Hepatocyte (in vitro differentiated cells): Measurements from ENCODE around the gene OR14A16. TPM values are rescaled to one million over a fixed set of nuclear protein-coding genes. Genes with fewer than 3 reads are reported as not detected.

ENCODE experiments used
- DNase-seq: peaks from one replicate; pipeline ENCODE4 v3.0.0-alpha.2; 2016; ENCODE audit warnings: low spot score
- H2AFZ ChIP-seq: fragments of 200-600 bp; sonication (generic); 2 replicates; pipeline ENCODE4 v1.6.0; 2016; ENCODE audit warnings: antibody characterized with exemption, mild to moderate bottlenecking
- H3K27ac ChIP-seq: fragments of 200-600 bp; sonication (generic); 2 replicates; pipeline ENCODE4 v1.5.1; 2016; ENCODE audit warnings: mild to moderate bottlenecking
- H3K27me3 ChIP-seq: fragments of 200-600 bp; sonication (generic); 2 replicates; pipeline ENCODE4 v1.6.1; 2016
- H3K36me3 ChIP-seq: fragments of 200-600 bp; sonication (generic); replicated peaks from 2 replicates; pipeline ENCODE4 v1.5.1; 2016; ENCODE audit warnings: low read depth; ENCODE audit not compliant: insufficient read depth
- H3K4me1 ChIP-seq: fragments of 200-600 bp; sonication (generic); 2 replicates; pipeline ENCODE4 v1.5.1; 2016; ENCODE audit warnings: mild to moderate bottlenecking, moderate library complexity; ENCODE audit not compliant: insufficient read depth
- H3K4me2 ChIP-seq: fragments of 200-600 bp; sonication (generic); 2 replicates; pipeline ENCODE4 v1.6.0; 2016
- H3K4me3 ChIP-seq: fragments of 200-600 bp; sonication (generic); 2 replicates; pipeline ENCODE4 v1.5.1; 2016; ENCODE audit warnings: mild to moderate bottlenecking
- H3K79me2 ChIP-seq: fragments of 200-600 bp; sonication (generic); 2 replicates; pipeline ENCODE4 v1.6.0; 2017; ENCODE audit warnings: mild to moderate bottlenecking
- H3K9me2 ChIP-seq: fragments of 200-600 bp; sonication (generic); replicated peaks from 2 replicates; pipeline ENCODE4 v1.6.0; 2017; ENCODE audit warnings: mild to moderate bottlenecking; ENCODE audit not compliant: insufficient read depth
- H3K9me3 ChIP-seq: fragments of 200-600 bp; sonication (generic); 2 replicates; pipeline ENCODE4 v1.5.1; 2016; ENCODE audit warnings: low read depth, mild to moderate bottlenecking
- H4K20me1 ChIP-seq: fragments of 200-600 bp; sonication (generic); 2 replicates; pipeline ENCODE4 v1.6.0; 2016; ENCODE audit warnings: mild to moderate bottlenecking; ENCODE audit not compliant: insufficient read depth, poor library complexity, severe bottlenecking
- CTCF ChIP-seq: fragments of 200-600 bp; sonication (generic); IDR thresholded peaks from 2 replicates; pipeline ENCODE4 v1.5.1; 2016; ENCODE audit warnings: antibody characterized with exemption, mild to moderate bottlenecking; ENCODE audit not compliant: poor library complexity
- EZH2 ChIP-seq: fragments of 200-600 bp; sonication (generic); IDR thresholded peaks from 2 replicates; pipeline ENCODE4 v1.6.1; 2016; ENCODE audit warnings: antibody characterized with exemption, mild to moderate bottlenecking, borderline replicate concordance
- EZH2phosphoT487 ChIP-seq: fragments of 200-600 bp; sonication (generic); IDR thresholded peaks from one replicate; pipeline ENCODE4 v1.6.1; 2018; ENCODE audit warnings: antibody characterized with exemption, mild to moderate bottlenecking, low read depth, moderate library complexity; ENCODE audit not compliant: unreplicated experiment, severe bottlenecking
- WGBS: methylation state at CpG from one replicate; pipeline ENCODE4 v1.1.6; 2016; ENCODE audit warnings: low lambda C conversion rate; ENCODE audit errors: missing lambda C conversion rate; 5-methylcytosine and 5-hydroxymethylcytosine counted together
- polyA plus RNA-seq: library from polyadenylated mRNA; unstranded; fragments of >200 nt; fragmentation: Nextera tagmentation; extraction: Ambion mirVana; gene quantifications from 2 replicates; pipeline ENCODE4 v1.2.1, GENCODE V29; 2016
- total RNA-seq: library from RNA; depleted of rRNA; stranded (reverse); fragments of >200 nt; gene quantifications from 2 replicates; pipeline ENCODE4 v1.2.3, GENCODE V29; 2014

Gene OR14A16
- total and polyA plus RNA-seq, 2 experiments from 2014 or later, result not detected

GRCh38 chr1:247855911-247856310 is 32.0 kb upstream of the OR14A16 start:
- no peak for DNase-seq
- TF ChIP-seq EZH2phosphoT487, result no peak
- no peak for TF ChIP-seq EZH2
- TF ChIP-seq CTCF, result no peak
- H2AFZ ChIP-seq, result no peak overlapping the region

GRCh38 chr1:247854899-247855545 is 31.1 kb upstream of the OR14A16 start:
- no peaks in the 10 kb centered on the region for H3K4me1 ChIP-seq
- DNase-seq, result no peak
- no peaks in the 10 kb centered on the region for H3K9me2 ChIP-seq
- no peak overlapping the region for H3K4me2 ChIP-seq
- H3K4me3 ChIP-seq, result no peak overlapping the region
- no peaks in the 10 kb centered on the region for H3K27me3 ChIP-seq
- no peak overlapping the region for H3K27ac ChIP-seq
- H3K9me3 ChIP-seq, result no peaks in the 10 kb centered on the region
- no peaks in the 10 kb centered on the region for H3K79me2 ChIP-seq
- no peak for TF ChIP-seq EZH2phosphoT487
- no peak for TF ChIP-seq EZH2
- no peak for TF ChIP-seq CTCF
- H4K20me1 ChIP-seq, result no peaks in the 10 kb centered on the region
- WGBS, result 70% methylated on average over 14 of the region's 14 CpGs
- H2AFZ ChIP-seq, result no peak overlapping the region
- H3K36me3 ChIP-seq, result no peaks in the 10 kb centered on the region

More at GRCh38 chr1:247855911-247856310, 32.0 kb upstream of the OR14A16 start:
- H3K4me3 ChIP-seq, result no peak overlapping the region
- H3K4me2 ChIP-seq, result no peak overlapping the region
- no peaks in the 10 kb centered on the region for H4K20me1 ChIP-seq
- H3K4me1 ChIP-seq, result no peaks in the 10 kb centered on the region
- no peaks in the 10 kb centered on the region for H3K27me3 ChIP-seq
- no peak overlapping the region for H3K27ac ChIP-seq
- no peaks in the 10 kb centered on the region for H3K36me3 ChIP-seq
- WGBS, result 63% methylated on average over 4 of the region's 4 CpGs
- no peaks in the 10 kb centered on the region for H3K9me3 ChIP-seq
- H3K9me2 ChIP-seq, result no peaks in the 10 kb centered on the region
- H3K79me2 ChIP-seq, result no peaks in the 10 kb centered on the region

GRCh38 chr1:247849616-247850015 is 25.7 kb upstream of the OR14A16 start:
- WGBS, result 63% methylated on average over 1 of the region's 1 CpG
- Histone ChIP-seq H3K4me3 (no peak overlapping the region), H2AFZ (no peak overlapping the region), H3K9me3 (no peaks in the 10 kb centered on the region), H3K4me2 (no peak overlapping the region), H3K9me2 (no peaks in the 10 kb centered on the region), H3K4me1 (no peaks in the 10 kb centered on the region), H4K20me1 (no peaks in the 10 kb centered on the region), H3K27ac (no peak overlapping the region), H3K79me2 (no peaks in the 10 kb centered on the region), H3K27me3 (no peaks in the 10 kb centered on the region), H3K36me3 (no peaks in the 10 kb centered on the region)
- DNase-seq, result no peak
- TF ChIP-seq CTCF, result no peak
- no peak for TF ChIP-seq EZH2phosphoT487
